Mesothelial cell of epicardium (in vitro differentiated cells): ENCODE results near the gene POMGNT1. TPM values are rescaled to one million over a fixed set of nuclear protein-coding genes. Genes with fewer than 3 reads are reported as not detected.

Experiments
- DNase-seq, 2 experiments: peaks; one replicate each; pipeline ENCODE4 v3.0.0; 2021; ENCODE audit warnings: low spot score in 2 of 2; ENCODE audit not compliant: unreplicated experiment in 2 of 2
- H3K27ac Mint-ChIP-seq: 2 replicates; pipeline ENCODE4 v1.8.0; 2021; ENCODE audit warnings: mixed read lengths
- H3K27me3 Mint-ChIP-seq: 2 replicates; pipeline ENCODE4 v1.8.0; 2021; ENCODE audit warnings: low read depth, mixed read lengths
- H3K36me3 Mint-ChIP-seq: 2 replicates; pipeline ENCODE4 v1.8.0; 2021; ENCODE audit warnings: mixed read lengths
- H3K4me1 Mint-ChIP-seq: 2 replicates; pipeline ENCODE4 v1.8.0; 2021; ENCODE audit warnings: mixed read lengths
- H3K4me3 Mint-ChIP-seq: 2 replicates; pipeline ENCODE4 v1.8.0; 2021; ENCODE audit warnings: mild to moderate bottlenecking, moderate library complexity, mixed read lengths
- H3K9me3 Mint-ChIP-seq: 2 replicates; pipeline ENCODE4 v1.8.0; 2021; ENCODE audit warnings: mixed read lengths
- CTCF ChIP-seq: fragments of 200-600 bp; sonication (generic); IDR thresholded peaks from one replicate; pipeline ENCODE4 v1.5.0; 2021; ENCODE audit warnings: antibody characterized with exemption; ENCODE audit not compliant: unreplicated experiment
- total RNA-seq: library from RNA; stranded (reverse); gene quantifications from 3 replicates; pipeline ENCODE4 v1.2.1, GENCODE V29; 2021

Gene POMGNT1
- total RNA-seq, 1 donor from 2014 or later, result 87.1 TPM

- TF ChIP-seq CTCF, result no peak
- Mint-ChIP-seq H3K4me1 (peaks cover 21% of the 10 kb centered on the region), H3K27ac (peak overlapping the region; percentile 31), H3K4me3 (peak overlapping the region; percentile 81), H3K27me3 (no peaks in the 10 kb centered on the region), H3K36me3 (no peaks in the 10 kb centered on the region), H3K9me3 (no peaks in the 10 kb centered on the region)
- DNase-seq, result no peak
These were observed 5.6 kb upstream of the POMGNT1 start for GRCh38 chr1:46203738-46204405.

- H3K27ac Mint-ChIP-seq, result peak overlapping the region; percentile 50
- no peaks in the 10 kb centered on the region for H3K27me3 Mint-ChIP-seq
- peak overlapping the region; percentile 76 for H3K4me3 Mint-ChIP-seq
- peaks cover 4% of the 10 kb centered on the region for H3K36me3 Mint-ChIP-seq
- no peaks in the 10 kb centered on the region for H3K9me3 Mint-ChIP-seq
- no peak for TF ChIP-seq CTCF
- DNase-seq, result no peak
- H3K4me1 Mint-ChIP-seq, result peaks cover 26% of the 10 kb centered on the region
These were observed 1.1 kb upstream of the POMGNT1 start for GRCh38 chr1:46199233-46199749.

- Mint-ChIP-seq H3K4me1 (peaks cover 13% of the 10 kb centered on the region), H3K36me3 (peaks cover 8% of the 10 kb centered on the region), H3K4me3 (peak overlapping the region; percentile 80), H3K27me3 (no peaks in the 10 kb centered on the region), H3K9me3 (no peaks in the 10 kb centered on the region), H3K27ac (peak overlapping the region; percentile 64)
- DNase-seq, result no peak
- TF ChIP-seq CTCF, result no peak
These were observed 672 bp downstream of the POMGNT1 start for GRCh38 chr1:46197560-46197963.

GRCh38 chr1:46196609-46197008, 1.6 kb downstream of the POMGNT1 start:
- H3K9me3 Mint-ChIP-seq, result no peaks in the 10 kb centered on the region
- H3K4me3 Mint-ChIP-seq, result peak overlapping the region; percentile 80
- H3K36me3 Mint-ChIP-seq, result peaks cover 12% of the 10 kb centered on the region
- DNase-seq, result no peak
- H3K27ac Mint-ChIP-seq, result no peak overlapping the region
- no peaks in the 10 kb centered on the region for H3K27me3 Mint-ChIP-seq
- TF ChIP-seq CTCF, result no peak
- H3K4me1 Mint-ChIP-seq, result peaks cover 12% of the 10 kb centered on the region

GRCh38 chr1:46194641-46195193, 3.5 kb downstream of the POMGNT1 start:
- Mint-ChIP-seq H3K4me1 (peaks cover 12% of the 10 kb centered on the region), H3K4me3 (no peak overlapping the region), H3K27me3 (no peaks in the 10 kb centered on the region), H3K9me3 (no peaks in the 10 kb centered on the region), H3K27ac (no peak overlapping the region), H3K36me3 (peaks cover 12% of the 10 kb centered on the region)
- no peak for TF ChIP-seq CTCF
- DNase-seq, result no peak
